Astrocyte (in vitro differentiated cells and primary cell): Measurements from ENCODE around the gene MPZL1.

Experiments
- EZH2 ChIP-seq: IDR thresholded peaks from 2 replicates; pipeline ENCODE4 v1.6.1; 2012; ENCODE audit warnings: mild to moderate bottlenecking, low read length, inconsistent platforms; ENCODE audit not compliant: insufficient read depth
- TF ChIP-seq, protein P1 (sequence below): IDR thresholded peaks from 2 replicates; pipeline ENCODE4 v1.5.1; 2011; ENCODE audit warnings: low read depth, mild to moderate bottlenecking, inconsistent platforms, low read length, moderate library complexity; ENCODE audit not compliant: insufficient read depth

- TF ChIP-seq, protein P1, sequence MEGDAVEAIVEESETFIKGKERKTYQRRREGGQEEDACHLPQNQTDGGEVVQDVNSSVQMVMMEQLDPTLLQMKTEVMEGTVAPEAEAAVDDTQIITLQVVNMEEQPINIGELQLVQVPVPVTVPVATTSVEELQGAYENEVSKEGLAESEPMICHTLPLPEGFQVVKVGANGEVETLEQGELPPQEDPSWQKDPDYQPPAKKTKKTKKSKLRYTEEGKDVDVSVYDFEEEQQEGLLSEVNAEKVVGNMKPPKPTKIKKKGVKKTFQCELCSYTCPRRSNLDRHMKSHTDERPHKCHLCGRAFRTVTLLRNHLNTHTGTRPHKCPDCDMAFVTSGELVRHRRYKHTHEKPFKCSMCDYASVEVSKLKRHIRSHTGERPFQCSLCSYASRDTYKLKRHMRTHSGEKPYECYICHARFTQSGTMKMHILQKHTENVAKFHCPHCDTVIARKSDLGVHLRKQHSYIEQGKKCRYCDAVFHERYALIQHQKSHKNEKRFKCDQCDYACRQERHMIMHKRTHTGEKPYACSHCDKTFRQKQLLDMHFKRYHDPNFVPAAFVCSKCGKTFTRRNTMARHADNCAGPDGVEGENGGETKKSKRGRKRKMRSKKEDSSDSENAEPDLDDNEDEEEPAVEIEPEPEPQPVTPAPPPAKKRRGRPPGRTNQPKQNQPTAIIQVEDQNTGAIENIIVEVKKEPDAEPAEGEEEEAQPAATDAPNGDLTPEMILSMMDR, result no peak
- TF ChIP-seq EZH2, result no peak
These were observed 78.5 kb downstream of the MPZL1 start for GRCh38 chr1:167800251-167800650.
